SU-DHL-6 (cell line): ENCODE measurements around the gene BAIAP3.

Source experiments
- H2AFZ ChIP-seq: fragments of 200-600 bp; sonication (generic); 2 replicates; pipeline ENCODE4 v1.6.1; 2014; ENCODE audit warnings: low read depth, mild to moderate bottlenecking, moderate library complexity, mixed read lengths, antibody characterized with exemption, low read length; ENCODE audit not compliant: severe bottlenecking
- H3F3A ChIP-seq: fragments of 200-600 bp; shearing (Covaris generic); 2 replicates; pipeline ENCODE4 v1.6.0; 2016; ENCODE audit warnings: antibody characterized with exemption, mild to moderate bottlenecking; ENCODE audit not compliant: insufficient read depth
- H3K27ac ChIP-seq: fragments of 200-600 bp; sonication (generic); 2 replicates; pipeline ENCODE4 v1.5.1; 2016; ENCODE audit warnings: low read depth, mild to moderate bottlenecking, low read length, moderate library complexity, mixed read lengths
- H3K27me3 ChIP-seq: fragments of 200-600 bp; sonication (generic), shearing (Covaris generic); 2 replicates; pipeline ENCODE4 v1.6.0; 2014; ENCODE audit warnings: mild to moderate bottlenecking, low read length
- H3K36me3 ChIP-seq: fragments of 200-600 bp; sonication (generic); 2 replicates; pipeline ENCODE4 v1.6.1; 2014; ENCODE audit warnings: mild to moderate bottlenecking, low read length, mixed read lengths
- H3K4me2 ChIP-seq: fragments of 300-600, 200-600 bp; shearing (Covaris generic), sonication (generic); 2 replicates; pipeline ENCODE4 v1.6.0; 2014; ENCODE audit warnings: low read length, low read depth, mild to moderate bottlenecking; ENCODE audit not compliant: poor library complexity, severe bottlenecking
- H3K4me3 ChIP-seq: fragments of 200-600 bp; sonication (generic); 2 replicates; pipeline ENCODE4 v1.5.1; 2014; ENCODE audit warnings: antibody characterized with exemption, low read length, mild to moderate bottlenecking, mixed read lengths; ENCODE audit not compliant: insufficient read depth, poor library complexity, severe bottlenecking
- H3K79me2 ChIP-seq: fragments of 200-600 bp; sonication (generic); 2 replicates; pipeline ENCODE4 v1.6.1; 2014; ENCODE audit warnings: mild to moderate bottlenecking, low read length, moderate library complexity; ENCODE audit not compliant: insufficient read depth
- H3K9ac ChIP-seq: fragments of 200-600 bp; sonication (generic); 2 replicates; pipeline ENCODE4 v1.7.0; 2014; ENCODE audit warnings: mild to moderate bottlenecking, low read length
- H3K9me2 ChIP-seq: fragments of 200-600 bp; sonication (generic); replicated peaks from 2 replicates; pipeline ENCODE4 v1.6.1; 2014; ENCODE audit warnings: low read length; ENCODE audit not compliant: insufficient read depth
- H3K9me3 ChIP-seq: fragments of 200-600 bp; sonication (generic); 2 replicates; pipeline ENCODE4 v1.6.1; 2014; ENCODE audit warnings: low read length, mixed read lengths; ENCODE audit not compliant: insufficient read depth
- H4K20me1 ChIP-seq: fragments of 200-600 bp; sonication (generic); 2 replicates; pipeline ENCODE4 v1.6.1; 2014; ENCODE audit warnings: low read depth, mild to moderate bottlenecking, antibody characterized with exemption, low read length, moderate library complexity, mixed read lengths
- EZH2phosphoT487 ChIP-seq: fragments of 200-600 bp; sonication (generic), shearing (Covaris generic); conservative IDR thresholded peaks from 2 replicates; pipeline ENCODE4 v1.6.1; 2018; ENCODE audit warnings: mild to moderate bottlenecking, antibody characterized with exemption, low read length, moderate library complexity, mixed read lengths
- TF ChIP-seq, protein P1 (sequence below): fragments of 200-600 bp; sonication (generic); IDR thresholded peaks from one replicate; pipeline ENCODE4 v1.5.1; 2017; ENCODE audit warnings: antibody characterized with exemption, mild to moderate bottlenecking, low read length, moderate library complexity; ENCODE audit not compliant: insufficient read depth, poor library complexity, severe bottlenecking

The BAIAP3 gene

DNA sequence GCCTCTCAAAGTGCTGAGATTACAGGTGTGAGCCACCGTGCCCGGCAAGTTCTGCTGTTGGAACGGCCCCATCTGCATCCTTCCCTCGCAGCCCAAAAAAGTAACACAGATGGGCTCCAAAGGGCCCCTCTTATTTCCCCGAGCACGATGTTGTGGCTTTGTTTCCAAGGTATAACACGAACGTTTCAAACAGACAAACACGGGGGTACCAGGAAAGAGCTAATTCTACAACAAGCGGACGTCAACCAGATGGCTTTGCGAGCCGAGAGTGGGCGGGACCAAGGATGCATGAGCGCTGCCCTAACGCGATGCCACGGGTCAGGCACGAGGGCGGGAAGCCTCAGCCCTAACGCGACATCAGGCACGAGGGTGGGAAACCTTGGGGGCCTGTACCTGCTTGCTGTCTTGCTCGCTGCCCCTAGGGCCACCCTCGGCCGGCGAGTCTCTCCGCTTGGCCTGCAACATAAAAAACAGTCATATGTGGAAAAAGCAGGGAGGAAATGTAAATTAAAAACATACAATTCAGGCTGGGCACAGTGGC is 56.9 kb downstream of the BAIAP3 start:
- Histone ChIP-seq H3F3A (no peaks in the 10 kb centered on the region), H3K9me2 (no peaks in the 10 kb centered on the region), H3K27me3 (no peaks in the 10 kb centered on the region), H3K36me3 (no peaks in the 10 kb centered on the region), H3K9ac (no peak overlapping the region), H3K4me3 (no peak overlapping the region), H3K9me3 (no peaks in the 10 kb centered on the region), H3K27ac (no peak overlapping the region), H4K20me1 (no peaks in the 10 kb centered on the region), H3K4me2 (no peak overlapping the region), H2AFZ (no peak overlapping the region), H3K79me2 (no peaks in the 10 kb centered on the region)
- no peak for TF ChIP-seq EZH2phosphoT487

DNA sequence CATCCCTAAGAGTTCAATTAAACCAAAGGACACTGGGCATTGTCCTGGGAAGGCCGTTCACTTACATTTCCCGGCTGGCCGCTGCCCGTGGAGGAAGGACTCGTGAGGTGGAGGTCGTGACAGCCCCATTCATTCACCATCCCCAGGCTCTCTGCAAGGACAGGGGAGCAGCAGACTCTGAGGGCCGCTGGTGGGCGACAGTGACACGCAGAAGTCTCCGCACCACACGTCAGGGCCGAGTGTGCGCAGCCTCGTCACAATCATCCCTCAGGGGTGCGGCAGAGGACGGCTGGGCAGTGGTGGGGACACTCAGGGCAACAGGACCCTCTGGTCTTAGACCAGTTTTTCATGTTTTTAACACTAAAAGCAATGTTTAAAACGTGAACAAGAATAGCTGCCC is 59.4 kb downstream of the BAIAP3 start:
- Histone ChIP-seq H3K27ac (no peak overlapping the region), H3K27me3 (no peaks in the 10 kb centered on the region), H3K4me2 (no peak overlapping the region), H3K4me3 (no peak overlapping the region), H4K20me1 (no peaks in the 10 kb centered on the region), H3K9me3 (no peaks in the 10 kb centered on the region), H2AFZ (no peak overlapping the region), H3K9ac (no peak overlapping the region), H3K36me3 (no peaks in the 10 kb centered on the region), H3F3A (no peaks in the 10 kb centered on the region), H3K79me2 (no peaks in the 10 kb centered on the region), H3K9me2 (no peaks in the 10 kb centered on the region)
- TF ChIP-seq, protein P1, sequence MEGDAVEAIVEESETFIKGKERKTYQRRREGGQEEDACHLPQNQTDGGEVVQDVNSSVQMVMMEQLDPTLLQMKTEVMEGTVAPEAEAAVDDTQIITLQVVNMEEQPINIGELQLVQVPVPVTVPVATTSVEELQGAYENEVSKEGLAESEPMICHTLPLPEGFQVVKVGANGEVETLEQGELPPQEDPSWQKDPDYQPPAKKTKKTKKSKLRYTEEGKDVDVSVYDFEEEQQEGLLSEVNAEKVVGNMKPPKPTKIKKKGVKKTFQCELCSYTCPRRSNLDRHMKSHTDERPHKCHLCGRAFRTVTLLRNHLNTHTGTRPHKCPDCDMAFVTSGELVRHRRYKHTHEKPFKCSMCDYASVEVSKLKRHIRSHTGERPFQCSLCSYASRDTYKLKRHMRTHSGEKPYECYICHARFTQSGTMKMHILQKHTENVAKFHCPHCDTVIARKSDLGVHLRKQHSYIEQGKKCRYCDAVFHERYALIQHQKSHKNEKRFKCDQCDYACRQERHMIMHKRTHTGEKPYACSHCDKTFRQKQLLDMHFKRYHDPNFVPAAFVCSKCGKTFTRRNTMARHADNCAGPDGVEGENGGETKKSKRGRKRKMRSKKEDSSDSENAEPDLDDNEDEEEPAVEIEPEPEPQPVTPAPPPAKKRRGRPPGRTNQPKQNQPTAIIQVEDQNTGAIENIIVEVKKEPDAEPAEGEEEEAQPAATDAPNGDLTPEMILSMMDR = no peak
- no peak for TF ChIP-seq EZH2phosphoT487

DNA sequence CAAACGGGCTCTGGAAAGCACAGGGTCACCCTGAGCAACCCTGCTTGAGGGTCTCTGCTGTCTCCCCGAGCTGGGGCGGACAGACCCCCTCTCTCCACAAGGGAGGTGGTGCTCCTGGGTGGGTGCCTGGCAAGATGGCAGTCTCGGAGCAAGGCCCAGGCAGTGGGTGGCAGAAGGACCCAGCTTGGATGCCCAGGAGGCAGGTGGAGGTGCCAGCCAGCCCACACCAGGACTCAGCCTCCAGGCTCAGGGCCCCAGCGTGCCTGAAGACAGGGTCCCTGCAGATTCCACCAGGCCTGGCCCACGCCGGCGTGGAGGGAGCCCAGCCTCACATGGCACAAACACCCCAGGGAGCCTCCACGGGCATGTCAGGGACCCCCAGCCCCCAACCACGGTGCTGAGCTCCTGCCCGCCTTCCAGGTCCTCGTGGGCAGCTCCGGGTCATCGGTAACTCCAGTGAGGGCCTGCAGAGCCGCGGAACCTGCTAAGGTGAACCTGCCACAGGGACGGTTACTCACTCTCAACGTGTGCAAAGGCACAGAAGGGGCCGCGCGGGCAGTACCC is 60.2 kb downstream of the BAIAP3 start:
- H3K9ac ChIP-seq = no peak overlapping the region

DNA sequence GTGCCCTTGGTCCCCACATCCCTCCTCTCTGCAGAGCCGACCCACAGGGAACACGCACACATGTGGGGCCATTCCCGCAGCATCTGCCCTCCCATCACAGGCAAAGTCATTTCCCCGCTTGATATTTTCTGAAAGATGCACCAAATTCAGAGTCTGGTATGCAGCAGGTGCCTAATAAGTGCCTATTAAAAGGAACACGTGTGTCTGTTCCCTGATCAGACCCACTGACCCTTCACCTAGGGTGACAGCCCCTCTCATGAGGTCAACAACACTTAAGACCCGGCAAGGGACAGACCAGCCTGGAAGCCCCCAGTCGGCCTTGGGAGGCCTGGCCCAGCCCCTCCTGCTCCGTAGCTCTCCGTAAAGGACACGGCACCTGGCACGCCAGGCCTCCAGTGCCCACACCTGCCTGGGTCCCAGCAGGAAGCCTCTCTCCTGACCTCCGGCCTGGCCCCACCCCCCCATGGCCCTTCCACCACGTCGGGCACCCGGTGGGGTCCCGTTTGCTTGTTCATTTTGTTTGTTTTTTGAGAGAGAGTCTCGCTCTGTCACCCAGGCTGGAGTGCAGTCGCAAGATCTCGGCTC is 61.0 kb downstream of the BAIAP3 start:
- TF ChIP-seq EZH2phosphoT487 = no peak
- TF ChIP-seq, protein P1 = no peak
- Histone ChIP-seq H3K36me3 (no peaks in the 10 kb centered on the region), H3K4me3 (no peak overlapping the region), H4K20me1 (no peaks in the 10 kb centered on the region), H2AFZ (no peak overlapping the region), H3K79me2 (no peaks in the 10 kb centered on the region), H3K27ac (no peak overlapping the region), H3K4me2 (no peak overlapping the region), H3K9me3 (no peaks in the 10 kb centered on the region), H3F3A (no peaks in the 10 kb centered on the region), H3K9ac (no peak overlapping the region), H3K27me3 (no peaks in the 10 kb centered on the region), H3K9me2 (no peaks in the 10 kb centered on the region)

More for the DNA sequence above, 60.2 kb downstream of the BAIAP3 start:
- H3K36me3 ChIP-seq = no peaks in the 10 kb centered on the region
- H3F3A ChIP-seq = no peaks in the 10 kb centered on the region
- no peaks in the 10 kb centered on the region for H3K79me2 ChIP-seq
- no peaks in the 10 kb centered on the region for H3K27me3 ChIP-seq
- TF ChIP-seq, protein P1 = no peak
- TF ChIP-seq EZH2phosphoT487 = no peak
- H3K4me3 ChIP-seq = no peak overlapping the region
- no peak overlapping the region for H2AFZ ChIP-seq
- H3K9me3 ChIP-seq = no peaks in the 10 kb centered on the region
- no peak overlapping the region for H3K4me2 ChIP-seq
- H3K9me2 ChIP-seq = no peaks in the 10 kb centered on the region
- H3K27ac ChIP-seq = no peak overlapping the region
- H4K20me1 ChIP-seq = no peaks in the 10 kb centered on the region
